Panc1 (cell line): ENCODE measurements around the gene EPS8L2.

Experiments
- CTCF ChIP-seq: fragments of 450-650 bp; IDR thresholded peaks from 2 replicates; pipeline ENCODE4 v1.5.1; 2017; ENCODE audit warnings: mild to moderate bottlenecking
- POLR2AphosphoS5 ChIP-seq: IDR thresholded peaks from 2 replicates; pipeline ENCODE4 v1.6.1; 2012; ENCODE audit warnings: mild to moderate bottlenecking, low read depth, low read length, moderate library complexity
- REST ChIP-seq, 2 experiments: IDR thresholded peaks; 2 replicates each; pipeline ENCODE4 v1.6.1; 2011 to 2012; ENCODE audit warnings: low read depth in 2 of 2, control low read depth in 1 of 2, low read length in 1 of 2, mild to moderate bottlenecking in 1 of 2, moderate library complexity in 1 of 2; ENCODE audit not compliant: insufficient read depth in 1 of 2
- SIN3A ChIP-seq: IDR thresholded peaks from 2 replicates; pipeline ENCODE4 v1.6.1; 2012; ENCODE audit warnings: low read depth, mild to moderate bottlenecking, low read length, moderate library complexity, borderline replicate concordance; ENCODE audit not compliant: insufficient read depth
- TCF7L2 ChIP-seq: IDR thresholded peaks from 2 replicates; pipeline ENCODE4 v1.6.1; 2011; ENCODE audit warnings: mild to moderate bottlenecking, low read depth, low read length, inconsistent platforms

- no peak for TF ChIP-seq CTCF
- TF ChIP-seq POLR2AphosphoS5, result no peak
- no peak for TF ChIP-seq SIN3A
- no peak for TF ChIP-seq REST (IDR thresholded peaks at IDR 0.05; ENCODE audit: insufficient read depth in 1 of 2, low read depth in 2 of 2, low read length in 1 of 2)
- no peak for TF ChIP-seq TCF7L2
These were observed 18.3 kb upstream of the EPS8L2 start for GRCh38 chr11:687751-688150.
